H1 (cell line): ENCODE data around the gene G3BP1. TPM values are rescaled to one million over a fixed set of nuclear protein-coding genes. Genes with fewer than 3 reads are reported as not detected.

ENCODE experiments used
- EP300 ChIP-seq, 2 experiments: IDR thresholded peaks; 1 replicate in 1 of 2; 2 replicates in 1 of 2; pipeline ENCODE4 v1.6.1; 2011 to 2012; ENCODE audit warnings: low read depth in 2 of 2, low read length in 2 of 2, mild to moderate bottlenecking in 2 of 2, borderline replicate concordance in 1 of 2, inconsistent platforms in 1 of 2, moderate library complexity in 1 of 2
- KDM1A ChIP-seq: fragments of 200-600, 300-600 bp; sonication (generic); IDR thresholded peaks from 2 replicates; pipeline ENCODE4 v1.7.1; 2016; ENCODE audit warnings: mild to moderate bottlenecking, low read length, borderline replicate concordance
- polyA plus RNA-seq, 7 experiments: library from polyadenylated mRNA; depleted of rRNA in 3 of 7; stranded (reverse) in 5 of 7; unstranded in 2 of 7; fragments of >200 nt in 5 of 7; fragments of 200-250 nt in 2 of 7; gene quantifications; 1 replicate in 5 of 7; 2 replicates in 1 of 7; 4 replicates in 1 of 7; pipeline versions ENCODE4 v1.2.1 to v1.2.3, GENCODE V29; 2011 to 2013; ENCODE audit warnings: missing spikeins in 2 of 7, mixed read lengths in 2 of 7
- total RNA-seq: library from RNA; stranded (reverse); fragmentation: NEBNext Ultra II Directional; extraction: Animal tissue kit (Norgen Biotek cat#: 25700); gene quantifications from 2 replicates; pipeline ENCODE4 v1.2.1, GENCODE V29; 2021
- TF ChIP-seq, protein P1 (sequence below): fragments of 300-600 bp; sonication (generic); IDR thresholded peaks from 2 replicates; pipeline ENCODE4 v1.7.1; 2012; ENCODE audit warnings: low read length, moderate library complexity, mild to moderate bottlenecking, inconsistent platforms; ENCODE audit not compliant: insufficient replicate concordance

The G3BP1 gene
- total and polyA plus RNA-seq, 2 of the 8 experiments (the other 6 are each of a cell fraction or from before 2014, with no cell fraction given) = 71.2 to 516 TPM

DNA sequence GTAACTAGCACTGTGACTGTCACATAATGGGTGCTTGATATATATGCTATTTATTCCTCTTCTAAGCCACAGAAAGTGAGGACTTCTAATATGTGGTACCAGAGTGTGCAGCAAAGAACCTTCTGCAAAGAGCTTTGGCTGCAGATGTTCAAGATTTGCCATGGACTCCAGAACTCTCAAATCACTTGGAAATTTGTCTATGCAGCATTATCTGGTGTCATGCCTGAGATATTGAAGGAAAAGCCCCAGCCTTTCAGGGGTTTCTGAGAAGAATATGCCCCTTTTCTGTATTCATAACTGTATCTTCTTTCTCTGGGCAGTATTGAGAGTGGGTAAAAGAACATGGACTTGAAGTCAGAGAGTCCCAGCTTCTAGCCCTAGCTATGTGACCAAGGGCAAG lies 4.8 kb upstream of the G3BP1 start (continued):
- TF ChIP-seq, protein P1, sequence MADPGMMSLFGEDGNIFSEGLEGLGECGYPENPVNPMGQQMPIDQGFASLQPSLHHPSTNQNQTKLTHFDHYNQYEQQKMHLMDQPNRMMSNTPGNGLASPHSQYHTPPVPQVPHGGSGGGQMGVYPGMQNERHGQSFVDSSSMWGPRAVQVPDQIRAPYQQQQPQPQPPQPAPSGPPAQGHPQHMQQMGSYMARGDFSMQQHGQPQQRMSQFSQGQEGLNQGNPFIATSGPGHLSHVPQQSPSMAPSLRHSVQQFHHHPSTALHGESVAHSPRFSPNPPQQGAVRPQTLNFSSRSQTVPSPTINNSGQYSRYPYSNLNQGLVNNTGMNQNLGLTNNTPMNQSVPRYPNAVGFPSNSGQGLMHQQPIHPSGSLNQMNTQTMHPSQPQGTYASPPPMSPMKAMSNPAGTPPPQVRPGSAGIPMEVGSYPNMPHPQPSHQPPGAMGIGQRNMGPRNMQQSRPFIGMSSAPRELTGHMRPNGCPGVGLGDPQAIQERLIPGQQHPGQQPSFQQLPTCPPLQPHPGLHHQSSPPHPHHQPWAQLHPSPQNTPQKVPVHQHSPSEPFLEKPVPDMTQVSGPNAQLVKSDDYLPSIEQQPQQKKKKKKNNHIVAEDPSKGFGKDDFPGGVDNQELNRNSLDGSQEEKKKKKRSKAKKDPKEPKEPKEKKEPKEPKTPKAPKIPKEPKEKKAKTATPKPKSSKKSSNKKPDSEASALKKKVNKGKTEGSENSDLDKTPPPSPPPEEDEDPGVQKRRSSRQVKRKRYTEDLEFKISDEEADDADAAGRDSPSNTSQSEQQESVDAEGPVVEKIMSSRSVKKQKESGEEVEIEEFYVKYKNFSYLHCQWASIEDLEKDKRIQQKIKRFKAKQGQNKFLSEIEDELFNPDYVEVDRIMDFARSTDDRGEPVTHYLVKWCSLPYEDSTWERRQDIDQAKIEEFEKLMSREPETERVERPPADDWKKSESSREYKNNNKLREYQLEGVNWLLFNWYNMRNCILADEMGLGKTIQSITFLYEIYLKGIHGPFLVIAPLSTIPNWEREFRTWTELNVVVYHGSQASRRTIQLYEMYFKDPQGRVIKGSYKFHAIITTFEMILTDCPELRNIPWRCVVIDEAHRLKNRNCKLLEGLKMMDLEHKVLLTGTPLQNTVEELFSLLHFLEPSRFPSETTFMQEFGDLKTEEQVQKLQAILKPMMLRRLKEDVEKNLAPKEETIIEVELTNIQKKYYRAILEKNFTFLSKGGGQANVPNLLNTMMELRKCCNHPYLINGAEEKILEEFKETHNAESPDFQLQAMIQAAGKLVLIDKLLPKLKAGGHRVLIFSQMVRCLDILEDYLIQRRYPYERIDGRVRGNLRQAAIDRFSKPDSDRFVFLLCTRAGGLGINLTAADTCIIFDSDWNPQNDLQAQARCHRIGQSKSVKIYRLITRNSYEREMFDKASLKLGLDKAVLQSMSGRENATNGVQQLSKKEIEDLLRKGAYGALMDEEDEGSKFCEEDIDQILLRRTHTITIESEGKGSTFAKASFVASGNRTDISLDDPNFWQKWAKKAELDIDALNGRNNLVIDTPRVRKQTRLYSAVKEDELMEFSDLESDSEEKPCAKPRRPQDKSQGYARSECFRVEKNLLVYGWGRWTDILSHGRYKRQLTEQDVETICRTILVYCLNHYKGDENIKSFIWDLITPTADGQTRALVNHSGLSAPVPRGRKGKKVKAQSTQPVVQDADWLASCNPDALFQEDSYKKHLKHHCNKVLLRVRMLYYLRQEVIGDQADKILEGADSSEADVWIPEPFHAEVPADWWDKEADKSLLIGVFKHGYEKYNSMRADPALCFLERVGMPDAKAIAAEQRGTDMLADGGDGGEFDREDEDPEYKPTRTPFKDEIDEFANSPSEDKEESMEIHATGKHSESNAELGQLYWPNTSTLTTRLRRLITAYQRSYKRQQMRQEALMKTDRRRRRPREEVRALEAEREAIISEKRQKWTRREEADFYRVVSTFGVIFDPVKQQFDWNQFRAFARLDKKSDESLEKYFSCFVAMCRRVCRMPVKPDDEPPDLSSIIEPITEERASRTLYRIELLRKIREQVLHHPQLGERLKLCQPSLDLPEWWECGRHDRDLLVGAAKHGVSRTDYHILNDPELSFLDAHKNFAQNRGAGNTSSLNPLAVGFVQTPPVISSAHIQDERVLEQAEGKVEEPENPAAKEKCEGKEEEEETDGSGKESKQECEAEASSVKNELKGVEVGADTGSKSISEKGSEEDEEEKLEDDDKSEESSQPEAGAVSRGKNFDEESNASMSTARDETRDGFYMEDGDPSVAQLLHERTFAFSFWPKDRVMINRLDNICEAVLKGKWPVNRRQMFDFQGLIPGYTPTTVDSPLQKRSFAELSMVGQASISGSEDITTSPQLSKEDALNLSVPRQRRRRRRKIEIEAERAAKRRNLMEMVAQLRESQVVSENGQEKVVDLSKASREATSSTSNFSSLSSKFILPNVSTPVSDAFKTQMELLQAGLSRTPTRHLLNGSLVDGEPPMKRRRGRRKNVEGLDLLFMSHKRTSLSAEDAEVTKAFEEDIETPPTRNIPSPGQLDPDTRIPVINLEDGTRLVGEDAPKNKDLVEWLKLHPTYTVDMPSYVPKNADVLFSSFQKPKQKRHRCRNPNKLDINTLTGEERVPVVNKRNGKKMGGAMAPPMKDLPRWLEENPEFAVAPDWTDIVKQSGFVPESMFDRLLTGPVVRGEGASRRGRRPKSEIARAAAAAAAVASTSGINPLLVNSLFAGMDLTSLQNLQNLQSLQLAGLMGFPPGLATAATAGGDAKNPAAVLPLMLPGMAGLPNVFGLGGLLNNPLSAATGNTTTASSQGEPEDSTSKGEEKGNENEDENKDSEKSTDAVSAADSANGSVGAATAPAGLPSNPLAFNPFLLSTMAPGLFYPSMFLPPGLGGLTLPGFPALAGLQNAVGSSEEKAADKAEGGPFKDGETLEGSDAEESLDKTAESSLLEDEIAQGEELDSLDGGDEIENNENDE = no peak
- TF ChIP-seq KDM1A (no peak), EP300 (IDR thresholded peaks at IDR 0.05; ENCODE audit: borderline replicate concordance in 1 of 2, low read depth in 2 of 2, low read length in 2 of 2) (no peak)
